OCI-LY1 (cell line): ENCODE measurements around the gene ZNF630.
"Not testable (repeated sequence)": the region's sequence is repeated elsewhere in the genome, so short reads cannot be mapped to it uniquely, and the experiment has no call there.

Source experiments
- H2AFZ ChIP-seq: fragments of 200-600 bp; sonication (generic), shearing (Covaris generic); 2 replicates; pipeline ENCODE4 v1.6.0; 2014; ENCODE audit warnings: antibody characterized with exemption, mild to moderate bottlenecking, low read length
- H3F3A ChIP-seq: fragments of 200-600 bp; sonication (generic), shearing (Covaris generic); 2 replicates; pipeline ENCODE4 v1.6.0; 2014; ENCODE audit warnings: mild to moderate bottlenecking, antibody characterized with exemption, low read length, moderate library complexity; ENCODE audit not compliant: insufficient read depth
- H3K27ac ChIP-seq: fragments of 200-600 bp; sonication (generic); 2 replicates; pipeline ENCODE4 v1.5.1; 2014; ENCODE audit warnings: low read length, mixed run types, mild to moderate bottlenecking, low read depth; ENCODE audit not compliant: poor library complexity, severe bottlenecking
- H3K27me3 ChIP-seq: fragments of 200-600 bp; sonication (generic); 2 replicates; pipeline ENCODE4 v1.6.0; 2014; ENCODE audit warnings: antibody characterized with exemption, mild to moderate bottlenecking, low read length, moderate library complexity; ENCODE audit not compliant: insufficient read depth
- H3K36me3 ChIP-seq: fragments of 200-600 bp; sonication (generic); 2 replicates; pipeline ENCODE4 v1.6.1; 2014; ENCODE audit warnings: mild to moderate bottlenecking, antibody characterized with exemption, low read length, moderate library complexity, mixed read lengths; ENCODE audit not compliant: insufficient read depth
- H3K4me1 ChIP-seq: fragments of 200-600 bp; sonication (generic); 2 replicates; pipeline ENCODE4 v1.5.1; 2014; ENCODE audit warnings: mild to moderate bottlenecking, low read length, moderate library complexity; ENCODE audit not compliant: insufficient read depth, severe bottlenecking
- H3K4me2 ChIP-seq: fragments of 200-600 bp; sonication (generic), shearing (Covaris generic); 2 replicates; pipeline ENCODE4 v1.6.1; 2014; ENCODE audit warnings: low read length
- H3K4me3 ChIP-seq: fragments of 200-600 bp; sonication (generic); 2 replicates; pipeline ENCODE4 v1.5.1; 2014; ENCODE audit warnings: low read length, low read depth, mild to moderate bottlenecking, mixed read lengths; ENCODE audit not compliant: poor library complexity, severe bottlenecking
- H3K79me2 ChIP-seq: fragments of 200-600 bp; shearing (Covaris generic); 2 replicates; pipeline ENCODE4 v1.6.1; 2016; ENCODE audit warnings: mixed run types, low read length, mixed read lengths; ENCODE audit not compliant: insufficient read depth
- H3K9ac ChIP-seq: fragments of 200-600 bp; sonication (generic), shearing (Covaris generic); 2 replicates; pipeline ENCODE4 v1.6.1; 2014; ENCODE audit warnings: mild to moderate bottlenecking, low read length, mixed read lengths
- H3K9me2 ChIP-seq: fragments of 200-600 bp; sonication (generic), shearing (Covaris generic); 2 replicates; pipeline ENCODE4 v1.6.1; 2014; ENCODE audit warnings: low read depth, mild to moderate bottlenecking, low read length, mixed read lengths
- H3K9me3 ChIP-seq: fragments of 200-600 bp; shearing (Covaris generic); 2 replicates; pipeline ENCODE4 v1.6.1; 2014; ENCODE audit warnings: low read length, mixed read lengths
- H4K20me1 ChIP-seq: fragments of 200-600 bp; sonication (generic), shearing (Covaris generic); 2 replicates; pipeline ENCODE4 v1.6.0; 2016; ENCODE audit warnings: mild to moderate bottlenecking, low read length; ENCODE audit not compliant: insufficient read depth
- EZH2 ChIP-seq: fragments of 200-600 bp; sonication (generic), shearing (Covaris generic); IDR thresholded peaks from 2 replicates; pipeline ENCODE4 v1.8.0; 2017; ENCODE audit warnings: borderline replicate concordance, mixed run types, mild to moderate bottlenecking, antibody characterized with exemption, low read length, moderate library complexity, mixed read lengths
- TF ChIP-seq, protein P1 (sequence below): fragments of 200-600 bp; sonication (generic), shearing (Covaris generic); IDR thresholded peaks from 2 replicates; pipeline ENCODE4 v1.5.1; 2017; ENCODE audit warnings: mild to moderate bottlenecking, antibody characterized with exemption, low read length, moderate library complexity, mixed read lengths

Gene ZNF630

GRCh38 chrX:48101443-48101842, 30.0 kb upstream of the ZNF630 start:
- H3K79me2 ChIP-seq: no peaks in the 10 kb centered on the region
- no peaks in the 10 kb centered on the region for H3K36me3 ChIP-seq
- no peak overlapping the region for H2AFZ ChIP-seq
- no peak overlapping the region for H3K9ac ChIP-seq
- no peaks in the 10 kb centered on the region for H3K9me3 ChIP-seq
- H3K4me3 ChIP-seq: no peak overlapping the region
- H3K27ac ChIP-seq: no peak overlapping the region
- no peaks in the 10 kb centered on the region for H4K20me1 ChIP-seq
- TF ChIP-seq, protein P1, sequence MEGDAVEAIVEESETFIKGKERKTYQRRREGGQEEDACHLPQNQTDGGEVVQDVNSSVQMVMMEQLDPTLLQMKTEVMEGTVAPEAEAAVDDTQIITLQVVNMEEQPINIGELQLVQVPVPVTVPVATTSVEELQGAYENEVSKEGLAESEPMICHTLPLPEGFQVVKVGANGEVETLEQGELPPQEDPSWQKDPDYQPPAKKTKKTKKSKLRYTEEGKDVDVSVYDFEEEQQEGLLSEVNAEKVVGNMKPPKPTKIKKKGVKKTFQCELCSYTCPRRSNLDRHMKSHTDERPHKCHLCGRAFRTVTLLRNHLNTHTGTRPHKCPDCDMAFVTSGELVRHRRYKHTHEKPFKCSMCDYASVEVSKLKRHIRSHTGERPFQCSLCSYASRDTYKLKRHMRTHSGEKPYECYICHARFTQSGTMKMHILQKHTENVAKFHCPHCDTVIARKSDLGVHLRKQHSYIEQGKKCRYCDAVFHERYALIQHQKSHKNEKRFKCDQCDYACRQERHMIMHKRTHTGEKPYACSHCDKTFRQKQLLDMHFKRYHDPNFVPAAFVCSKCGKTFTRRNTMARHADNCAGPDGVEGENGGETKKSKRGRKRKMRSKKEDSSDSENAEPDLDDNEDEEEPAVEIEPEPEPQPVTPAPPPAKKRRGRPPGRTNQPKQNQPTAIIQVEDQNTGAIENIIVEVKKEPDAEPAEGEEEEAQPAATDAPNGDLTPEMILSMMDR: no peak
- TF ChIP-seq EZH2: no peak
- no peak overlapping the region for H3K4me2 ChIP-seq
- H3K4me1 ChIP-seq: no peaks in the 10 kb centered on the region
- H3K9me2 ChIP-seq: no peaks in the 10 kb centered on the region
- H3K27me3 ChIP-seq: no peaks in the 10 kb centered on the region
- no peaks in the 10 kb centered on the region for H3F3A ChIP-seq

GRCh38 chrX:48092558-48092957, 21.1 kb upstream of the ZNF630 start:
- not testable (repeated sequence) for H3K27ac ChIP-seq

DNA sequence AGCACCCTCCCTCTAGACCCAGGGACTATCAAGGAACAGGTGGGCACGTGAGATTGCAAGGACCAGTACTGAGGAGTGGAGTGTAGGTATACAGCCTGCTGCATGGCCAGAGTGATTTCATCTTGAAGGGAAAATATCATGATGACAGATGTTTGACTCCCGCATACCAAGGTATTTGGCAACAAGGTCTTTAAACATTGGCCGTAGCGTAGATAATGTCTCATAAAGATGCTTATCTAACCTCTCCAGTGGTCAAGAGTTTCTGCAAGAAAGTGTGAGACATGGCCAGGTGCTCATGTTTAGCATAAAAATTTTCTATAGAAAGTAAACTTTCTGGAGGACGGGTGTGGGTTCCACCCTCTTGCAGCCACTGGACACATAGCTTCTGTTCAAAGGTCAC, 18.7 kb upstream of the ZNF630 start:
- Histone ChIP-seq H3K4me2 (no peak overlapping the region), H3K36me3 (no peaks in the 10 kb centered on the region), H3K27ac (no peak overlapping the region), H3K9me2 (no peaks in the 10 kb centered on the region), H2AFZ (no peak overlapping the region), H4K20me1 (no peaks in the 10 kb centered on the region), H3K4me1 (no peaks in the 10 kb centered on the region), H3F3A (no peaks in the 10 kb centered on the region), H3K9me3 (no peaks in the 10 kb centered on the region), H3K79me2 (no peaks in the 10 kb centered on the region), H3K27me3 (no peaks in the 10 kb centered on the region), H3K4me3 (no peak overlapping the region), H3K9ac (no peak overlapping the region)
- no peak for TF ChIP-seq EZH2
- TF ChIP-seq, protein P1: no peak

More at GRCh38 chrX:48092558-48092957, 21.1 kb upstream of the ZNF630 start:
- H3K9me3 ChIP-seq, H3K4me1 ChIP-seq, H3K27me3 ChIP-seq, H3K9ac ChIP-seq, H4K20me1 ChIP-seq, H3K79me2 ChIP-seq, H2AFZ ChIP-seq, H3K4me2 ChIP-seq, H3K4me3 ChIP-seq, H3K36me3 ChIP-seq, H3F3A ChIP-seq, H3K9me2 ChIP-seq: not testable (repeated sequence)

DNA sequence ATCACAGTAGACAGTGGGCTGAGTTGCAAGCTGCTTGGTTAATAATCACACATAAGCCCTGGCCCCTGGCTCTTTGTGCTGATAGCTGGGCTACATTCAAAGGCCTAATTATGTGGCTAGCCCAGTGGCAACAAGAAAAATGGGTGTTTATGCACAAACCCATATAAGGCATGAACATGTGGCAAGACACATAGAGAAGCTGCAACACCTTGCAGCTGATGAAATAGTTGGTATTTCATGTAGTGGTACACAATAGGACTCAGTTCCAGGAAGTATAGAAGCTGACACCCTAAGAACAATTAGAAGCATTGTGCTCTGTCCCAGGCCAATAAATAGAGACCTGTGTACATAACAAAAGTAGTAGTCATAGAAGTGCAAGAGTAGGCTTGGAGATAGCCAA, 14.6 kb upstream of the ZNF630 start:
- Histone ChIP-seq H3K9me3 (no peaks in the 10 kb centered on the region), H3K4me2 (no peak overlapping the region), H3K36me3 (no peaks in the 10 kb centered on the region), H3K4me3 (no peak overlapping the region), H3F3A (no peaks in the 10 kb centered on the region), H3K4me1 (no peaks in the 10 kb centered on the region), H3K9ac (no peak overlapping the region), H4K20me1 (no peaks in the 10 kb centered on the region), H3K27me3 (no peaks in the 10 kb centered on the region), H3K9me2 (no peaks in the 10 kb centered on the region), H3K79me2 (no peaks in the 10 kb centered on the region), H3K27ac (no peak overlapping the region), H2AFZ (no peak overlapping the region)
- TF ChIP-seq, protein P1: no peak
- TF ChIP-seq EZH2: no peak
